Neuronal stem cell (in vitro differentiated cells): ENCODE measurements around the gene AOC2. TPM values are rescaled to one million over a fixed set of nuclear protein-coding genes. Genes with fewer than 3 reads are reported as not detected.
"Not testable (repeated sequence)": the region's sequence is repeated elsewhere in the genome, so short reads cannot be mapped to it uniquely, and the experiment has no call there.

ENCODE experiments used
- DNase-seq: peaks from one replicate; pipeline ENCODE4 v3.0.0-alpha.2; 2013; ENCODE audit warnings: low spot score
- H2AFZ ChIP-seq: one replicate; pipeline ENCODE4 v1.6.1; 2013; ENCODE audit warnings: mild to moderate bottlenecking, low read length, inconsistent platforms
- H2AK5ac ChIP-seq: 2 replicates; pipeline ENCODE4 v1.6.1; 2013; ENCODE audit warnings: low read depth, mild to moderate bottlenecking, inconsistent platforms, low read length, moderate library complexity, mixed read lengths
- H2BK120ac ChIP-seq: 2 replicates; pipeline ENCODE4 v1.6.1; 2013; ENCODE audit warnings: low read depth, mild to moderate bottlenecking, inconsistent platforms, low read length, moderate library complexity, mixed read lengths
- H2BK12ac ChIP-seq: one replicate; pipeline ENCODE4 v1.6.1; 2013; ENCODE audit warnings: low read length, inconsistent platforms
- H2BK15ac ChIP-seq: 2 replicates; pipeline ENCODE4 v1.6.1; 2013; ENCODE audit warnings: mild to moderate bottlenecking, low read length, inconsistent platforms, mixed read lengths
- H2BK5ac ChIP-seq: one replicate; pipeline ENCODE4 v1.6.1; 2013; ENCODE audit warnings: inconsistent platforms, mild to moderate bottlenecking, low read length, moderate library complexity
- H3K14ac ChIP-seq: one replicate; pipeline ENCODE4 v1.6.1; 2013; ENCODE audit warnings: low read length, inconsistent platforms
- H3K18ac ChIP-seq: 2 replicates; pipeline ENCODE4 v1.6.1; 2013; ENCODE audit warnings: low read length, inconsistent platforms
- H3K23ac ChIP-seq: 2 replicates; pipeline ENCODE4 v1.6.1; 2013; ENCODE audit warnings: low read depth, mild to moderate bottlenecking, mixed read lengths, low read length, inconsistent platforms; ENCODE audit not compliant: poor library complexity
- H3K27ac ChIP-seq: replicated peaks from 3 replicates; pipeline ENCODE4 v1.5.1; 2013; ENCODE audit warnings: low read length, inconsistent platforms
- H3K27me3 ChIP-seq, 3 experiments: 2 replicates each; pipeline ENCODE4 v1.6.1; 2013; ENCODE audit warnings: low read length in 3 of 3, mild to moderate bottlenecking in 2 of 3, inconsistent platforms in 1 of 3, low read depth in 1 of 3, mixed read lengths in 1 of 3, moderate library complexity in 1 of 3; ENCODE audit not compliant: control insufficient read depth in 3 of 3, insufficient read depth in 3 of 3
- H3K36me3 ChIP-seq, 2 donors: replicated peaks in 1 of 2; 2 replicates each; pipeline ENCODE4 v1.6.1; 2013; ENCODE audit warnings: low read length in 2 of 2; ENCODE audit not compliant: control insufficient read depth in 2 of 2, insufficient read depth in 2 of 2
- H3K4ac ChIP-seq: 2 replicates; pipeline ENCODE4 v1.6.1; 2013; ENCODE audit warnings: inconsistent platforms, mild to moderate bottlenecking, low read length, moderate library complexity
- H3K4me1 ChIP-seq, 2 donors: 1 replicate in 1 of 2; 2 replicates in 1 of 2; pipeline ENCODE4 v1.6.1; 2013; ENCODE audit warnings: low read length in 2 of 2, low read depth in 1 of 2; ENCODE audit not compliant: control insufficient read depth in 2 of 2, insufficient read depth in 1 of 2
- H3K4me2 ChIP-seq: one replicate; pipeline ENCODE4 v1.6.1; 2013; ENCODE audit warnings: mild to moderate bottlenecking, low read length, inconsistent platforms; ENCODE audit not compliant: insufficient read depth, poor library complexity, severe bottlenecking
- H3K4me3 ChIP-seq, 2 donors: 2 replicates each; pipeline ENCODE4 v1.5.1; 2013; ENCODE audit warnings: low read length in 2 of 2, mild to moderate bottlenecking in 2 of 2, inconsistent platforms in 1 of 2, moderate library complexity in 1 of 2
- H3K79me1 ChIP-seq: one replicate; pipeline ENCODE4 v1.6.1; 2013; ENCODE audit warnings: low read depth, mild to moderate bottlenecking, inconsistent platforms, low read length, moderate library complexity
- H3K9ac ChIP-seq: one replicate; pipeline ENCODE4 v1.6.1; 2013; ENCODE audit warnings: mild to moderate bottlenecking, low read depth, low read length, inconsistent platforms; ENCODE audit not compliant: poor library complexity
- H3K9me3 ChIP-seq, 2 donors: replicated peaks in 1 of 2; 2 replicates each; pipeline versions ENCODE3 to v1.6.1; 2013; ENCODE audit warnings: low read length in 2 of 2, mild to moderate bottlenecking in 2 of 2, inconsistent platforms in 1 of 2, low read depth in 1 of 2, mixed read lengths in 1 of 2, moderate library complexity in 1 of 2; ENCODE audit not compliant: control insufficient read depth in 2 of 2, insufficient read depth in 1 of 2
- H4K8ac ChIP-seq: one replicate; pipeline ENCODE4 v1.6.1; 2013; ENCODE audit warnings: low read depth, mild to moderate bottlenecking, inconsistent platforms, low read length, moderate library complexity
- H4K91ac ChIP-seq: one replicate; pipeline ENCODE4 v1.6.1; 2013; ENCODE audit warnings: low read length, low read depth, mild to moderate bottlenecking, inconsistent platforms; ENCODE audit not compliant: poor library complexity
- WGBS, 2 donors: extraction: QIAGEN DNeasy Blood & Tissue Kit; methylation state at CpG; one replicate each; pipeline ENCODE4 v1.1.7; 2013; ENCODE audit warnings: missing lambda C conversion rate in 2 of 2, mixed read lengths in 1 of 2; ENCODE audit not compliant: insufficient read length in 2 of 2, insufficient replicate concordance in 1 of 2; ENCODE audit errors: extremely low coverage in 2 of 2; 5-methylcytosine and 5-hydroxymethylcytosine counted together
- small RNA-seq: library from polyadenylated mRNA; stranded (forward); fragments of <200 nt; extraction: miRNeasy Mini kit (QIAGEN cat#:217004); gene quantifications from one replicate; pipeline ENCODE3, GENCODE V24; 2013; ENCODE audit not compliant: insufficient read depth

The AOC2 gene

DNA sequence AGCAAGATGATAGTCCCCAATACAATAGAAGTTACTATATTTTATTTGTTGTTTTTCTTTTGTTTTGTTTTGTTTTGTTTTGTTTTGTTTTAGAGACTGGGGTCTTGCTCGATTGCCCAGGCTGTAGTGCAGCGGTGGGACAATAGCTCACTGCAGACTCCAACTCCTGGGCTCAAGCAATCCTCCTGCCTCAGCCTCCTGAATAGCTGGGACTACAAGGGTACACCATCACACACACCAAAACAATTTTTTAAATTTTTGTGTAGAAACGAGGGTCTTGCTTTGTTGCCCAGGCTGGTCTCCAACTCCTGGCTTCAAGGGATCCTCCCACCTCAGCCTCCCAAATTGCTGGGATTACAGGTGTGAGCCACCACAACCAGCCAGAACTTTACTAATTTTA is 55.6 kb downstream of the AOC2 start:
- not testable (repeated sequence) for H2BK5ac ChIP-seq, H3K9ac ChIP-seq, H3K27ac ChIP-seq, H2BK15ac ChIP-seq, H3K9me3 ChIP-seq, H3K18ac ChIP-seq, H3K36me3 ChIP-seq, H2BK120ac ChIP-seq, H3K23ac ChIP-seq, H3K4me2 ChIP-seq, H2AFZ ChIP-seq, H3K4me1 ChIP-seq, H2BK12ac ChIP-seq, H4K91ac ChIP-seq, H4K8ac ChIP-seq, H3K14ac ChIP-seq, H3K4ac ChIP-seq, H3K79me1 ChIP-seq, DNase-seq, H2AK5ac ChIP-seq, H3K4me3 ChIP-seq
- peaks cover 0 to 31% (median 0%) of the 10 kb centered on the region in 3 experiments for H3K27me3 ChIP-seq
- no CpG with 5 or more reads among the region's 3 CpGs for WGBS, 2 donors

Small RNA genes within 50 kb of the gene (small RNA-seq; reads per million reads assigned to genes)
- not detected for gene MIR6781
- gene RNU6-287P: not detected
